Karpas-422 (cell line): Measurements from ENCODE around the gene CLBA1. TPM values are rescaled to one million over a fixed set of nuclear protein-coding genes. Genes with fewer than 3 reads are reported as not detected.
"Not testable (repeated sequence)": the region's sequence is repeated elsewhere in the genome, so short reads cannot be mapped to it uniquely, and the experiment has no call there.

ENCODE experiments used
- DNase-seq: peaks from one replicate; pipeline ENCODE4 v3.0.0-alpha.2; 2015
- H2AFZ ChIP-seq: fragments of 200-600 bp; sonication (generic); 2 replicates; pipeline ENCODE4 v1.6.1; 2014; ENCODE audit warnings: antibody characterized with exemption, low read length, mixed read lengths
- H3K27ac ChIP-seq: fragments of 200-600 bp; sonication (generic); 2 replicates; pipeline ENCODE4 v1.5.1; 2014; ENCODE audit warnings: mild to moderate bottlenecking, low read length, moderate library complexity
- H3K27me3 ChIP-seq: fragments of 200-600 bp; sonication (generic); 2 replicates; pipeline ENCODE4 v1.6.1; 2014; ENCODE audit warnings: low read length, mixed read lengths
- H3K36me3 ChIP-seq: fragments of 200-600 bp; sonication (generic); 2 replicates; pipeline ENCODE4 v1.6.1; 2014; ENCODE audit warnings: low read length, mixed read lengths; ENCODE audit not compliant: insufficient read depth
- H3K4me1 ChIP-seq: fragments of 200-600 bp; sonication (generic); 2 replicates; pipeline ENCODE4 v1.6.1; 2014; ENCODE audit warnings: mild to moderate bottlenecking, low read length, mixed read lengths
- H3K4me2 ChIP-seq: fragments of 200-600 bp; sonication (generic); 2 replicates; pipeline ENCODE4 v1.6.1; 2014; ENCODE audit warnings: low read length, low read depth, mild to moderate bottlenecking; ENCODE audit not compliant: poor library complexity, severe bottlenecking
- H3K4me3 ChIP-seq: fragments of 200-600 bp; sonication (generic); 2 replicates; pipeline ENCODE4 v1.5.1; 2014; ENCODE audit warnings: mild to moderate bottlenecking, antibody characterized with exemption, low read length, mixed read lengths
- H3K79me2 ChIP-seq: fragments of 200-600 bp; sonication (generic); 2 replicates; pipeline ENCODE4 v1.6.1; 2014; ENCODE audit warnings: mild to moderate bottlenecking, low read length, mixed read lengths
- H3K9ac ChIP-seq: fragments of 200-600 bp; sonication (generic); 2 replicates; pipeline ENCODE4 v1.6.0; 2014; ENCODE audit warnings: low read length
- H3K9me2 ChIP-seq: fragments of 200-600 bp; sonication (generic), shearing (Covaris generic); replicated peaks from 2 replicates; pipeline ENCODE4 v1.6.0; 2014; ENCODE audit warnings: mild to moderate bottlenecking, low read length, moderate library complexity; ENCODE audit not compliant: insufficient read depth
- H3K9me3 ChIP-seq: fragments of 300-700, 200-600 bp; sonication (generic); 2 replicates; pipeline ENCODE4 v1.6.1; 2014; ENCODE audit warnings: low read length, mixed read lengths
- H4K20me1 ChIP-seq: fragments of 200-600 bp; sonication (generic); 2 replicates; pipeline ENCODE4 v1.6.1; 2014; ENCODE audit warnings: mild to moderate bottlenecking, antibody characterized with exemption, low read length, low read depth; ENCODE audit not compliant: insufficient read depth
- total RNA-seq: library from RNA; depleted of rRNA; stranded (reverse); fragments of >200 nt; shearing (Covaris generic); gene quantifications from 2 replicates; pipeline ENCODE4 v1.2.3, GENCODE V29; 2014; ENCODE audit warnings: low replicate concordance

CLBA1 gene
- total RNA-seq, 1 experiment from 2014 or later = 9.4 TPM

DNA sequence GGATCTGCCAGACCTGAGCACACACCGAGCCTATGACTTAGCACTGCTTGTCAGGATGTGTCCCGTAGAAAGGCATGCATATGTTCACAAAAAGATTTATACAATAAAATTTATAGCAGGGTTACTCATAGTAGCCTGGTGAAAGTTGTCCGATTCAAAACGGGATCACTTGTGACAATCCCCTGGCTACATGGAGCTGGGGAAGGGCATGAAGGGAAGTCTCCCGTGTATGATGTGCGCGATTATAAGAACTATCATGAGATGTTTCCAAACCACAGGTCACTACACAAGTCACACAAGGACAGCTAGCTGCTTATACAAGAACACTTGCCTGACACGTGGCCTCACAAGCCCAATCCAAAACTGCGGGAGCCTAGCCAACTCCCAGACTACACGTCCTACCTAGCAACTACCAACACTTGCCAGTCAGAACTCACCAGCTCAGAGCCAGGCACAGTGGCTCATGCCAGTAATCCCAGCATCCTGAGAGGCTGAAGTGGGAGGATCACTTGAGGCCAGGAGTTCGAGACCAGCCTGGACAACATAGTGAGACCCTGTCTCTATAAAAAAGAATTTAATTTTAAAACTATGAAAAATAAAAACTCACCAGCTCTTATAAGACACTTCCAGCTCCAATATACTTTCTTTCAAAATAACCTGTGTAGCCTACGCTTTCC, 42.8 kb downstream of the CLBA1 start:
- DNase-seq = no peak
- Histone ChIP-seq H3K27me3 (no peaks in the 10 kb centered on the region), H3K79me2 (no peaks in the 10 kb centered on the region), H2AFZ (no peak overlapping the region), H3K4me2 (no peak overlapping the region), H3K4me3 (no peak overlapping the region), H3K9ac (no peak overlapping the region), H4K20me1 (no peaks in the 10 kb centered on the region), H3K4me1 (peaks cover 7% of the 10 kb centered on the region; the same call in 1 of the 2 replicates), H3K27ac (no peak overlapping the region), H3K36me3 (no peaks in the 10 kb centered on the region), H3K9me3 (no peaks in the 10 kb centered on the region), H3K9me2 (no peaks in the 10 kb centered on the region)

DNA sequence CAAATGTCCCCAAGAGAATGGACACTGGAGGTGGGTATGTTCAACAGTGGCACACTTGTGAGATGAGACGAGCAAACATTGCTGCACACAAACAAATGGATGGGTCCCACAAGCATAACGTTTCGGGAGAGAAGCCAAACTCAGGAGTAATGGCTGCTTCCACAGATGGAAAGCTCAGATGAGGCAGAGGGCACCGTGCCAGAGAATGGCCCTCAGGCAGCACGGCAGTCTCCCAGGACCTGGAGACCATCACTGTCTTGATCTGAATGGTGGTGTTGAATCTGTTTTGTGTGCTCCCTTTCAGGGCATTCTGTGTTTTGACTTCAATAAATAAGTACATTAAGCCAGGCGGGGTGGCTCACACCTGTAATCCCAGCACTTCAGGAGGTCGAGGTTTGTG, 43.8 kb downstream of the CLBA1 start:
- no peak overlapping the region for H3K4me2 ChIP-seq
- no peak overlapping the region for H2AFZ ChIP-seq
- H3K9me2 ChIP-seq = no peaks in the 10 kb centered on the region
- H3K27ac ChIP-seq = no peak overlapping the region
- H3K9me3 ChIP-seq = no peaks in the 10 kb centered on the region
- DNase-seq = no peak
- H3K27me3 ChIP-seq = no peaks in the 10 kb centered on the region
- H4K20me1 ChIP-seq = no peaks in the 10 kb centered on the region
- no peaks in the 10 kb centered on the region for H3K79me2 ChIP-seq
- H3K4me3 ChIP-seq = no peak overlapping the region
- peaks cover 7% of the 10 kb centered on the region; the same call in 1 of the 2 replicates for H3K4me1 ChIP-seq
- no peak overlapping the region for H3K9ac ChIP-seq
- H3K36me3 ChIP-seq = no peaks in the 10 kb centered on the region

DNA sequence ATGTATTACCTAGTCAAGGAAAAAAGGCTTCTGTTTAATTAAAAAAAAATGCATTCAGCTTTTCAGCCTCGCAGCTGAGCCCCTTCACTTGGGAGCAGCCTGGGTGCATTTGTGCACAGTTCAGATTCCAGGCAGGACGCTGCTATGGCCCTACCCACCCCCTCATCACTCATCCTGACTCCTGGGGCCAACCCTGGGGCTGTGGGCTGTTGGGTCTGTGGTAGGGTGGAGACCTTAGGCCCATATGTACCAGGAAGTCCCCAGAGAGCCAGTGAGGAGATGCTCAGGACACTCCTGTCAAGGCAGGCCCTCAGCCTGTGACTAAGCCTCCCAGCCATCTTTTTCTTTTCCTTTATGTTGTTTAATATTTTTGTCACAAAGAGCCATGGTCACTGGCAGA, 44.6 kb downstream of the CLBA1 start:
- H3K4me1 ChIP-seq = peaks cover 7% of the 10 kb centered on the region; the same call in 1 of the 2 replicates
- H3K27me3 ChIP-seq = no peaks in the 10 kb centered on the region
- no peak overlapping the region for H3K4me3 ChIP-seq
- H3K27ac ChIP-seq = no peak overlapping the region
- H3K4me2 ChIP-seq = no peak overlapping the region
- H3K9me3 ChIP-seq = no peaks in the 10 kb centered on the region
- H3K79me2 ChIP-seq = no peaks in the 10 kb centered on the region
- H2AFZ ChIP-seq = no peak overlapping the region
- no peak overlapping the region for H3K9ac ChIP-seq
- no peaks in the 10 kb centered on the region for H4K20me1 ChIP-seq
- H3K36me3 ChIP-seq = no peaks in the 10 kb centered on the region
- DNase-seq = no peak
- H3K9me2 ChIP-seq = no peaks in the 10 kb centered on the region

DNA sequence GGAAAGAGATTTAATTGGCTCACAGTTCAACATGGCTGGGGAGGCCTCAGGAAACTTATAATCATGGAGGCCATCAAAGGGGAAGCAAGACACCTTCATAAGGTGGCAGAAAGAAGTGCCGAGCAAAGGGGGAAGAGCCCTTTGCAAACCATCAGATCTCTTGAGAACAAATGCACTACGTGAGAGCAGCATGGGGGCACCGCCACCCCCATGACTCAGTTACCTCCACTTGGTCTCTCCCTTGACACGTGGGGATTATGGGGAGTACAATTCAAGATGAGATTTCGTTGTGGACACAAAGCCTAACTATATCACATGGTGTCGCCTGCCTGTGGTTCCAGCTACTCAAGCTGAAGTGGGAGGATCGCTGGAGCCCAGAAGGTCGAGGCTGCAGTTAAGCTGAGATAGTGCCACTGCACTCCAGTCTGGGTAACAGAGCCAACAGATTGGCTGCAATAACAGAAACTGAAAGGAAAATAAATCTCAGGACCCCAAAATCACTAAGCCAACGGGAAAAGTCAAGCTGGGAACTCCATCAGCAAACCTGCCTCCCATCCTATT, 45.3 kb downstream of the CLBA1 start:
- no peak overlapping the region for H3K27ac ChIP-seq
- H3K9ac ChIP-seq = no peak overlapping the region
- H3K4me2 ChIP-seq = no peak overlapping the region
- no peak overlapping the region for H2AFZ ChIP-seq
- H3K4me1 ChIP-seq = peaks cover 7% of the 10 kb centered on the region; the same call in 1 of the 2 replicates
- H3K27me3 ChIP-seq = no peaks in the 10 kb centered on the region
- H3K36me3 ChIP-seq = no peaks in the 10 kb centered on the region
- H3K9me2 ChIP-seq = no peaks in the 10 kb centered on the region
- H3K79me2 ChIP-seq = no peaks in the 10 kb centered on the region
- H4K20me1 ChIP-seq = no peaks in the 10 kb centered on the region
- no peak for DNase-seq
- H3K4me3 ChIP-seq = no peak overlapping the region
- no peaks in the 10 kb centered on the region for H3K9me3 ChIP-seq

DNA sequence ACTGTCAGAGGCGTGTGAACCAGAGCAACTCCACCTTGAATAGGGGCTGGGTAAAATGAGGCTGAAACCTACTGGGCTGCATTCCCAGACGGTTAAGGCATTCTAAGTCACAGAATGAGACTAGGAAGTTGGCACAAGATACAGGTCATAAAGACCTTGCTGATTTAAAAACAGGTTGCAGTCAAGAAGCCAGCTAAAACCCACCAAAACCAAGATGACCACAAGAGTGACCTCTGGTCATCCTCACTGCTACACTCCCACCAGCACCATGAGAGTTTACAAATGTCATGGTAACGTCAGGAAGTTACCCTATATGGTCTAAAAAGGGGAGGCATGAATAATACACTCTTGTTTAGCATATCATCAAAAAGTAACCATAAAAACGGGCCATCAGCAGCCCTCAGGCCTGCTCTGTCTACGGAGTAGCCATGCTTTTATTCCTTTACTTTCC, 46.9 kb downstream of the CLBA1 start:
- H3K4me2 ChIP-seq, H2AFZ ChIP-seq, H3K27me3 ChIP-seq, H3K9me2 ChIP-seq, H3K36me3 ChIP-seq, H3K27ac ChIP-seq, DNase-seq, H3K79me2 ChIP-seq, H3K9ac ChIP-seq, H3K4me1 ChIP-seq, H3K4me3 ChIP-seq, H3K9me3 ChIP-seq, H4K20me1 ChIP-seq: not testable (repeated sequence)

DNA sequence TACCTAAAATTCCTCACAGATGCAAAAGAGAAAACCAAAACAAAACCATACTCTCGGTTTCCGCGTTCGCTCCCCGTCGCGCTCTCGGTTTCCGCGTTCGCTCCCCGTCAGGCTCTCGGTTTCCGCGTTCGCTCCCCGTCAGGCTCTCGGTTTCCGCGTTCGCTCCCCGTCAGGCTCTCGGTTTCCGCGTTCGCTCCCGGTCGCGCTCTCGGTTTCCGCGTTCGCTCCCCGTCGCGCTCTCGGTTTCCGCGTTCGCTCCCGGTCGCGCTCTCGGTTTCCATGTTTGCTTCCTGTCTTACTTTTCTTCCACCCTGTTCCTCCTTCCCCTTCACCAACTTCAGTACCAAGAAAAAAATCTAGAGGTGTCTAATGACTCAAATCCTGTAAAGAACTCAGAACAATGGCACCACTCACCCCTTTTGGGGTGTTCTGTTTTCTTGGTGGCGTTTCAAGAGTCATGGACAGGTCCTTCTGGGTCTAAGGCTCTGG, 47.9 kb downstream of the CLBA1 start:
- DNase-seq, H3K9me2 ChIP-seq, H3K4me3 ChIP-seq, H3K9me3 ChIP-seq, H3K27ac ChIP-seq, H3K4me2 ChIP-seq, H3K36me3 ChIP-seq, H3K4me1 ChIP-seq, H2AFZ ChIP-seq, H4K20me1 ChIP-seq, H3K27me3 ChIP-seq, H3K79me2 ChIP-seq, H3K9ac ChIP-seq: not testable (repeated sequence)

DNA sequence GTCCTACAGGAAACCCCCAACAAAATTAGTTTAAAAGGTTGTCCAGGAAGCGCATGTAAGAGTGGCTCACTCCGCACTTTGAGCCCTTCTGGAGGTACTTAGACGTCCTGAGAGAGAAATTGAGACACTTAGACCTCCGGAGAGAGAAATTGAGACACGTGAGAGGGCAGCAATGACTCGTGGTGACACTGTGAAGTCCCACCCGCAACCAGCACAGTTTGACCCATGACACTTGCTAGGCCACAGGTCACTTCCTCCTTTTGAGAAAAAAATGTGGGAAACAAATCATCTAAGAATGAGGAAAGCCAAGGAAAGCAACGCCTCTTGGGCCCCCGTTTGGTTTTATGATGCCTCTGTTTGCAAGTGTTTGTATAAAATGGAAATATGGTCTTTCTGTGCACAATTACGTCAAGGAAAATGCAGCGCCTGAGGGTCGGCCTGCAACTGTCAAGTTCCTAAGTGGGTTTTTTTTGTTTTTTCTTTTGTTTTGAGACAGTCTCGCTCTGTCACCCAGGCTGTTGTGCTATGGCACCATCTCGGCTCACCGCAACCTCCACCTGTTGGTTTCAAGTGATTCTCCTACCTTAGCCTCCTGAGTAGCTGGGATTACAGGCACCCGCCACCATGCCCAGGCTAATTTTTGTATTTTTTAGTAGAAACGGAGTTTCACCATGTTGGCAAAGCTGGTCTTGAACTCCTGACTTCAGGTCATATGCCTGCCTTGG, 48.9 kb downstream of the CLBA1 start:
- Histone ChIP-seq H3K36me3 (no peaks in the 10 kb centered on the region), H3K4me2 (no peak overlapping the region), H3K4me3 (no peak overlapping the region), H3K9me3 (no peaks in the 10 kb centered on the region), H3K27ac (no peak overlapping the region), H3K4me1 (no peaks in the 10 kb centered on the region), H3K79me2 (no peaks in the 10 kb centered on the region), H3K9me2 (no peaks in the 10 kb centered on the region), H3K9ac (no peak overlapping the region), H2AFZ (no peak overlapping the region), H3K27me3 (no peaks in the 10 kb centered on the region), H4K20me1 (no peaks in the 10 kb centered on the region)
- DNase-seq = no peak

DNA sequence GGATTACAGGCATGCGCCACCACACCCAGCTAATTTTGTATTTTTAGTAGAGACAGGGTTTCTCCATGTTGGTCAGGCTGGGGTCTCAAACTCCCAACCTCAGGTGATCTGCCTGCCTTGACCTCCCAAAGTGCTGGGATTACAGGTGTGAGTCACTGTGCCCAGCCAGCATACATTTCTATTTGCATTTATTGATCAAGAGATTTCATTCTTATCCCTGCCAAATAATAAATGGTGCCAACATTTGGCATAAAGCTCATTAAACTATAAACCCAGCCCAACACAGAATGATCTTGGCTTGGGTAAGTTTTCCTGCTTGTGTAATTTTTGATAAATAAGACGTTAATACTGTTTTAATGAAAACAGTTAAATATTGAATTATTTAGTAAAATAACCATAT, 50.0 kb downstream of the CLBA1 start:
- not testable (repeated sequence) for H4K20me1 ChIP-seq, DNase-seq, H3K9ac ChIP-seq, H3K4me3 ChIP-seq, H3K79me2 ChIP-seq, H2AFZ ChIP-seq, H3K4me1 ChIP-seq, H3K27me3 ChIP-seq, H3K36me3 ChIP-seq, H3K9me2 ChIP-seq, H3K9me3 ChIP-seq, H3K27ac ChIP-seq, H3K4me2 ChIP-seq
